HEK293T (cell line): ENCODE measurements around the gene SNCAIP.

ENCODE experiments used
- CTCF ChIA-PET: fragments of 350-600 bp; formaldehyde crosslinking; extraction: SDS; loops from one replicate; lab custom pipeline; 2021; ENCODE audit warnings: antibody characterized with exemption, inconsistent platforms; lab: Yijun Ruan, JAX
- POLR2A ChIA-PET: fragments of 350-600 bp; formaldehyde crosslinking; extraction: SDS; loops from one replicate; lab custom pipeline; 2020; ENCODE audit warnings: antibody characterized with exemption, inconsistent platforms; lab: Yijun Ruan, JAX
- DNase-seq: peaks from one replicate; pipeline ENCODE4 v3.0.0; 2012; ENCODE audit warnings: mixed read lengths; ENCODE audit errors: extremely low spot score
- ARNT ChIP-seq: fragments of 450-650 bp; IDR thresholded peaks from 2 replicates; pipeline ENCODE4 v1.6.1; 2017; ENCODE audit warnings: mild to moderate bottlenecking
- BHLHE40 ChIP-seq: fragments of 450-650 bp; IDR thresholded peaks from 2 replicates; pipeline ENCODE4 v1.6.1; 2016; ENCODE audit warnings: mild to moderate bottlenecking, moderate library complexity, borderline replicate concordance
- CTBP1 ChIP-seq: fragments of 450-650 bp; IDR thresholded peaks from 2 replicates; pipeline ENCODE4 v1.6.1; 2016; ENCODE audit warnings: borderline replicate concordance
- ELF4 ChIP-seq: fragments of 450-650 bp; IDR thresholded peaks from 2 replicates; pipeline ENCODE4 v1.6.1; 2017; ENCODE audit warnings: antibody characterized with exemption
- FOXA1 ChIP-seq: fragments of 450-650 bp; IDR thresholded peaks from 2 replicates; pipeline ENCODE4 v1.6.1; 2016; ENCODE audit warnings: mild to moderate bottlenecking
- FOXK2 ChIP-seq: fragments of 450-650 bp; IDR thresholded peaks from 2 replicates; pipeline ENCODE4 v1.6.1; 2016; ENCODE audit warnings: mild to moderate bottlenecking
- FOXM1 ChIP-seq: fragments of 450-650 bp; IDR thresholded peaks from 2 replicates; pipeline ENCODE4 v1.6.1; 2017; ENCODE audit warnings: mild to moderate bottlenecking, borderline replicate concordance
- HDGF ChIP-seq: fragments of 450-650 bp; IDR thresholded peaks from 2 replicates; pipeline ENCODE4 v1.6.1; 2017; ENCODE audit warnings: antibody characterized with exemption, borderline replicate concordance
- L3MBTL2 ChIP-seq: fragments of 450-650 bp; conservative IDR thresholded peaks from 2 replicates; pipeline ENCODE4 v1.6.1; 2016; ENCODE audit warnings: mild to moderate bottlenecking
- LEF1 ChIP-seq: fragments of 450-650 bp; IDR thresholded peaks from 2 replicates; pipeline ENCODE4 v1.6.1; 2017; ENCODE audit warnings: mild to moderate bottlenecking, borderline replicate concordance
- NFRKB ChIP-seq: fragments of 450-650 bp; IDR thresholded peaks from 2 replicates; pipeline ENCODE4 v1.6.1; 2016; ENCODE audit warnings: mild to moderate bottlenecking, moderate library complexity
- SUZ12 ChIP-seq: fragments of 450-650 bp; IDR thresholded peaks from 2 replicates; pipeline ENCODE4 v1.6.1; 2016; ENCODE audit warnings: mild to moderate bottlenecking
- TARDBP ChIP-seq: fragments of 450-650 bp; IDR thresholded peaks from 2 replicates; pipeline ENCODE4 v1.6.1; 2016
- ZNF384 ChIP-seq: fragments of 450-650 bp; IDR thresholded peaks from 2 replicates; pipeline ENCODE4 v1.6.1; 2016
- TF ChIP-seq, protein P1 (sequence below): fragments of 450-650 bp; IDR thresholded peaks from 2 replicates; pipeline ENCODE4 v1.6.1; 2016

The SNCAIP gene

DNA sequence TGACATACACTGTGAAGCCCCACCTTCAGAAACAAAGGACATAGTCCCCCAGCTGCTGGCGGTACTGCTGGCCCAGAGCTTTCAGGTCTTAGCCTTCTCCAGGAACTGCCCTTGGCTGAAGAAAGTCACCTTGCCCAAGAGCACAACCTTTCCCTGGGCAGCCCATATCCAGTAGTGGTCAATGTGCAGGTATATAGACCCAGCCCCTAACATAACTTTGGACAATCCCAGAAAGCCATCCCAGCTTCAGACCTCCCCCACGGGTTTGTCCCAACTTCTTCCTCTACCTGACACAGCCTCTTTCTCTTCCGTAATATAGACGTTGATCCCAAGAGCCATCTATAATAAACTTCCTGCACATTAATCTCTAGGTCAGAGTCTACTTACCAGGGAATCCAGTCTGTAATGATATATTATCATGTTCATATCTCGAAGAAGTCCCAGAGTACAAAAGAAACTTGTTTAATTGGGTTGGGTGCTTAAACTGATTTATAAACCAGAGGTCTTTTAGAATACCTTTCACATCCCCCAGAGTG, 157.4 kb downstream of the SNCAIP start:
- TF ChIP-seq FOXK2 (no peak), LEF1 (no peak), FOXA1 (no peak), CTBP1 (no peak), TARDBP (no peak)
- ChIA-PET POLR2A (no interaction called here), CTCF (interaction anchor here (1.0 kb wide), 1 partner anchor 184 kb away, joined by 3 read pairs; no protein-coding TSS in a partner anchor)
- no peak for DNase-seq

DNA sequence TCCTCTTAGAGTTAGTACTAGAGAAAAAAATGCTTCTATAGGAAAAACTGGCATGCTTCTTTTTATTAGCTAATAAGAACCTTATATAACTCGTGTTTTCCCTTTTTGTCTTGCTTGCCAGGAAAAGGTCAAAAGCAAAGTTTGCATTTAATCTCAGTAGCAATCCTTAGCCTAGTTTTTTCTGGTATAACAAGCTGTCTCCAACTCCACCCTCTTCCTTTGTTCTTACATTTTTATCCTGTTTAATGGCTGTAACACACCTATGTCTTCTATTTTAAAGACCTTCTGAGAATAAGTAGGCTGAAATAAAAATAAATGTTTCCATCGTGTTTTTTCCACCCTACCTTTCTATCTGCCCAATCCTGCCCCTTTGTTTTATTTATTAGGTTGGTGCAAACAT, 158.3 kb downstream of the SNCAIP start:
- DNase-seq = no peak
- POLR2A ChIA-PET = no interaction called here
- CTCF ChIA-PET = interaction anchor here (1.0 kb wide), 1 partner anchor 183 kb away, joined by 3 read pairs; no protein-coding TSS in a partner anchor
- TF ChIP-seq NFRKB = no peak
- no peak for TF ChIP-seq LEF1
- TF ChIP-seq L3MBTL2 = no peak
- TF ChIP-seq FOXM1 = no peak
- no peak for TF ChIP-seq ZNF384
- no peak for TF ChIP-seq SUZ12
- no peak for TF ChIP-seq FOXA1
- TF ChIP-seq FOXK2 = no peak
- TF ChIP-seq TARDBP = no peak
- TF ChIP-seq ELF4 = no peak
- no peak for TF ChIP-seq BHLHE40
- TF ChIP-seq CTBP1 = no peak
- TF ChIP-seq ARNT = no peak

DNA sequence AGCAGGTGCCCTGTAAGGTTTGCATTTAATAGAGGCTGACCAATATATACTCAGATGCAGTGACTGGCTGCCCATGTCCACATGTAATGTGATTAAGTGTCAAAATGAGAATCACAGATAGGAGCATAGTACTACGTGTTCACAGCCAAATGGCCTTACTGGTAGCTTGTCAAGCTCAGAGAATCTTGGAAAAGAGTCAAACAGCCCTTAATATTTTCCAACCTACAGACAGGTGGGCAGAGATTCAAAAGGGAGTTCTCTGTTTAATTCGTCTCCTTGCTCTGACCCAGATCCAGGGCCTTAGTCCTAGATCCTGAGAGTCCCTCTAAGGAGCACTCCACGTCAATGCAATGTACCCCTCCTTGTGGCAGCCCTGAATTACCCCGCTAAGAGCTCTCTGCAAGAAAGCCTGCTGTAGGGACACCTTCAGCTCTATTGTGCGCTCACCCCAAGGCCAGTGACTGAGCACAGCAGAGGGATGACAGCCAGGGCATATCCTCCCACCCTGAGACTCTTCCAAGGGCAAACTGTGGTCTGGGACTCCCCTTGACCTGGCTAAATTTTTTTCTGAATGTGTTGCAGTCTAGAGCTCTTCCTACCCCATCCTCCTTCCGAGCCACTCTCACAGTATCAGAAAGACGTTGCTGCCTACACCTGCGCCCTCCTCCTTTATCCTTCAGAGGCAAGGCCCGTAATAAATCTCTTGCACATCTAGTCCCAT, 159.2 kb downstream of the SNCAIP start:
- ChIA-PET CTCF (interaction anchor here (0.7 kb wide), 1 partner anchor 10 kb away, joined by 3 read pairs; no protein-coding TSS in a partner anchor), POLR2A (interaction anchor here (0.8 kb wide), 1 partner anchor 9 kb away, joined by 3 read pairs; no protein-coding TSS in a partner anchor)
- DNase-seq = no peak
- TF ChIP-seq FOXA1 (no peak), TARDBP (no peak), CTBP1 (no peak), ELF4 (no peak), SUZ12 (no peak), FOXK2 (no peak), ARNT (no peak), BHLHE40 (no peak), L3MBTL2 (no peak)
- TF ChIP-seq, protein P1, sequence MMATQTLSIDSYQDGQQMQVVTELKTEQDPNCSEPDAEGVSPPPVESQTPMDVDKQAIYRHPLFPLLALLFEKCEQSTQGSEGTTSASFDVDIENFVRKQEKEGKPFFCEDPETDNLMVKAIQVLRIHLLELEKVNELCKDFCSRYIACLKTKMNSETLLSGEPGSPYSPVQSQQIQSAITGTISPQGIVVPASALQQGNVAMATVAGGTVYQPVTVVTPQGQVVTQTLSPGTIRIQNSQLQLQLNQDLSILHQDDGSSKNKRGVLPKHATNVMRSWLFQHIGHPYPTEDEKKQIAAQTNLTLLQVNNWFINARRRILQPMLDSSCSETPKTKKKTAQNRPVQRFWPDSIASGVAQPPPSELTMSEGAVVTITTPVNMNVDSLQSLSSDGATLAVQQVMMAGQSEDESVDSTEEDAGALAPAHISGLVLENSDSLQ = no peak

DNA sequence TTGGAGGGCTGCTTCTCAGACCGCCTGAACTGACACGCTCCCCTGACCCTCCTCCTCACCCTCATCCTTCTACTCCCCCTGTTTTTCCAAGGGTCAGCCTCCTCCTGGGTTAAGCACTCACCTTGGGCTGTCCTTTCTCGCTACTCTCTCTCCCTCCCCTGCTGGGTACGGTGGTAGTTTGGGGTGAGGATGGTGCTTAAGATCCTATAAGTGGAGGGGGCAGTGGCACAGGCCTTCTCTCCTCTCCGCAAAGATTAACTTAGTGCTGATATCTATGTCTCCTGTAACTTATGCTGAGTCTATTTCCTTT, 159.7 kb downstream of the SNCAIP start:
- ChIA-PET CTCF (no interaction called here), POLR2A (interaction anchor here (0.8 kb wide), 1 partner anchor 10 kb away, joined by 3 read pairs; no protein-coding TSS in a partner anchor)
- DNase-seq = no peak
- no peak for TF ChIP-seq FOXK2
- no peak for TF ChIP-seq TARDBP

DNA sequence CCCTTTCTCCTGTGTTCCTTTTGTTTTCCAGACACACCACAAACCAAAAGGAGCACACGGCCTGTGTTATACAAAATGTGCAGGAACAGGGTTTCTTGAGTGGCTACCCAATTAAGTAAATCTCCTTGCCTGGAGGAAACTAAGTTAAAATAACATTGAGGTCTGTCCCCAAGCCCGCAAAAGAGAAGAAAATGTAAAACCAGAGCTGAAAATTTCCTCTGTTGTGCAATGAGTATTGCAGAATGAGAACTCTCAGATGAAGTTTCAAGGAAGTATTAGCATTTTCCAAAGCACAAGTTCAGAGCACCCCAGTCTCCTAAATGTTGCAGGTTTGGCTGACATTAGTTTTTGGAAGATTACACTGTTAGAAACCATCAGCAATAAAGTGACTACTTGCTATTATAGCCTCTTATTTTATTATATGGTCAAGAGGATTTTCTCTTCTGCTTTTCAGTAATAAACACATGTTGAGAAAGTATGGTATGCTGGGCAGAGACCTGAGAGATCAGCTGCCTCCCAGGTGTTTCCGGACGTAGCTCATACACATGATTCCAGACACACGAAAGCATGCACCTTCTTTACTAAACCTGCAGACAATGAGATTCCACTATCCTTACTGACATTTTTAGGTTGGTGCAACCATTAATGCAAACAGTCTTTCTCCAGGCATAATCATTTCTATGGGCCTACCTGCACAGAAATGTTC, 161.3 kb downstream of the SNCAIP start:
- CTCF ChIA-PET = no interaction called here
- POLR2A ChIA-PET = no interaction called here
- TF ChIP-seq SUZ12 = no peak
- no peak for TF ChIP-seq FOXK2
- no peak for TF ChIP-seq ARNT
- no peak for DNase-seq

DNA sequence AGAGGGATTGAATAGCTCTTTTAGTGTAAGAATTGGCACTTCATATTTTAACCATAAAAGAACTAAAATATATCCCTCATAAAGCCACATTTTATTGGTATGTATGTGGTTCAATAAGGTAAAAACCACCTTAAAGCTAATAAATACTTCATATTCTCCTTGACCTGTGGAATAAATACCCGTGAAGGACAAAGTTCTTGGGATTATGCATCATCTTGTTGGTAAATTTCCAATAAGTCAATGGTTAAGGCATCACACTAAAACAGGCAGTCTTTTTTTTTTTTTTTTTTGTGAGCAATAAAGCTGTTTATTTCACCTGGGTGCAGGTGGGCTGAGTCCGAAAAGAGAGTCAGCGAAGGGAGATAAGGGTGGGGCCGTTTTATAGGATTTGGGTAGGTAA, 161.9 kb downstream of the SNCAIP start:
- no peak for DNase-seq
- no peak for TF ChIP-seq FOXK2
- ChIA-PET POLR2A (no interaction called here), CTCF (interaction anchor here (0.6 kb wide), 1 partner anchor 317 kb away, joined by 3 read pairs; no protein-coding TSS in a partner anchor)

DNA sequence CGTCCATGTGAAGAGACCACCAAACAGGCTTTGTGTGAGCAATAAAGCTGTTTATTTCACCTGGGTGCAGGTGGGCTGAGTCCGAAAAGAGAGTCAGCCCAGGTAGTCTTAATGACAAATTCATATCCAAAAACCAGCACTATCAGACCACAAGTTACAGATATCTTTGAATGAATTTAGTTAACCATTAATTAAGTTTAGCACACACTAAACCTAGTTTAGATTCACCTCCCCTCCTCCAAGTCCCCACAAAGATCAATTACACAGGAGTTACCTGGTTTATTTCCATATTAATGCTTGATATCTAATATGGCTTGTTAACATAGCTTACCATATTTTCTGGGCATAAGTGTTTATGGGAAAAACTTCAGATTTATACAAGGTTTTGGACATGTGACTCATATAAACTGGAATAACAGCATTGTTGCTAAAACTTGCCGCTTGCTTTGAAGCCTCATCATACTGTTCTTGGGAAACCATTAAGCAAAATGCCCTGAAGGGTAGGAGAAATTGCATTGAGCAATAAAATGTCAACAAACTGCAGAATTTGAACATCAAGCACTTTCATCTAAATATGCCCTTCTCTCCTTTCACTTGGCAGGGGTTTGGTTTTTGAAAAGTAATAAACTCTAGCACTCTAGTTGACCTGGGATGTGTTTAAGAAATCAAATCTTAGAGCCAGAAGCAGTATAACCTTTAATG, 166.9 kb downstream of the SNCAIP start:
- DNase-seq = peak; percentile 26
- TF ChIP-seq FOXK2 (no peak), BHLHE40 (no peak), FOXA1 (no peak), LEF1 (no peak), L3MBTL2 (no peak), HDGF (no peak)
- TF ChIP-seq, protein P1 = no peak
- ChIA-PET POLR2A (no interaction called here), CTCF (no interaction called here)
